Kidney (tissue), 14 donors: ENCODE data around the gene FAM83E. TPM values are rescaled to one million over a fixed set of nuclear protein-coding genes. Genes with fewer than 3 reads are reported as not detected.
A peak's percentile ranks its signal among the peaks of the same experiment; 100 is the strongest.

ENCODE experiments used
- DNase-seq, 5 donors: peaks; one replicate each; pipeline ENCODE4 v3.0.0-alpha.2; 2013 to 2020
- FAIRE-seq: peaks from 2 replicates; lab custom pipeline; 2012; peaks lifted over from hg19 to GRCh38; lab: Jason Lieb, UNC
- H3K27ac ChIP-seq, 2 donors: one replicate each; pipeline ENCODE4 v1.7.0; 2013; ENCODE audit warnings: low read depth in 2 of 2, low read length in 2 of 2, inconsistent platforms in 1 of 2
- H3K27me3 ChIP-seq: one replicate; pipeline ENCODE4 v1.7.1; 2013; ENCODE audit warnings: low read length, inconsistent platforms; ENCODE audit not compliant: control insufficient read depth, insufficient read depth
- H3K36me3 ChIP-seq, 3 donors: one replicate each; pipeline versions ENCODE4 v1.7.0 to v1.7.1; 2013; ENCODE audit warnings: low read length in 3 of 3, control low read depth in 1 of 3, inconsistent platforms in 1 of 3; ENCODE audit not compliant: insufficient read depth in 3 of 3, control insufficient read depth in 2 of 3
- H3K4me1 ChIP-seq, 3 donors: one replicate each; pipeline versions ENCODE4 v1.7.0 to v1.7.1; 2013; ENCODE audit warnings: low read length in 3 of 3, inconsistent platforms in 1 of 3, low read depth in 1 of 3; ENCODE audit not compliant: control insufficient read depth in 2 of 3, insufficient read depth in 2 of 3
- H3K4me3 ChIP-seq, 3 donors: one replicate each; pipeline versions ENCODE4 v1.7.0 to v1.8.1; 2013; ENCODE audit warnings: low read length in 3 of 3, control low read depth in 1 of 3, inconsistent platforms in 1 of 3
- H3K9ac ChIP-seq, 3 donors: one replicate each; pipeline versions ENCODE4 v1.7.0 to v1.7.1; 2013; ENCODE audit warnings: low read length in 3 of 3, control low read depth in 1 of 3, inconsistent platforms in 1 of 3
- H3K9me3 ChIP-seq, 3 donors: one replicate each; pipeline versions ENCODE4 v1.7.0 to v1.7.1; 2013; ENCODE audit warnings: low read length in 3 of 3, control low read depth in 1 of 3, inconsistent platforms in 1 of 3; ENCODE audit not compliant: control insufficient read depth in 2 of 3, insufficient read depth in 1 of 3
- CTCF ChIP-seq: IDR thresholded peaks from 3 replicates; pipeline ENCODE4 v1.5.1; 2012; ENCODE audit warnings: mild to moderate bottlenecking, moderate library complexity, borderline replicate concordance; ENCODE audit not compliant: insufficient read depth; ENCODE audit errors: extremely low read depth
- intact Hi-C: fragments of 100-400 bp; cut with DNase I; formaldehyde crosslinking; loops from one replicate; pipeline ENCODE4 v1.11.1; 2022
- polyA plus RNA-seq: library from polyadenylated mRNA; stranded (reverse); fragments of 350-450 nt; fragmentation: Illumina TruSeq; extraction: RNeasy Lipid Tissue Mini Kit (QIAGEN cat#74804); gene quantifications from one replicate; pipeline ENCODE4 v1.2.3, GENCODE V29; 2014; ENCODE audit warnings: low read depth, low replicate concordance; ENCODE audit not compliant: insufficient read depth
- total RNA-seq: library from RNA; stranded (reverse); fragmentation: NEBNext Ultra II Directional; extraction: Animal tissue kit (Norgen Biotek cat#: 25700); gene quantifications from one replicate; pipeline ENCODE4 v1.2.1, GENCODE V29; 2021
- donor health status: control.
- donor health status: control.
- donor health status: control.
- donor health status: control.
- donor health status: control.
- donor health status: DM: yes; HTN: yes; CAD: no.
- donor health status: Normal renal cell carcinoma (clear cell type).

FAM83E gene
- total and polyA plus RNA-seq, 2 donors from 2014 or later = 0.41 to 15.9 TPM

GRCh38 chr19:48631225-48631624, 16.3 kb upstream of the FAM83E start:
- no peak for TF ChIP-seq CTCF
- no peaks in the 10 kb centered on the region for H3K27me3 ChIP-seq
- DNase-seq = peak in 4 of 5 donors; percentile 53 to 73 (median 59)
- H3K9me3 ChIP-seq = no peaks in the 10 kb centered on the region
- FAIRE-seq = no peak
- H3K27ac ChIP-seq = peak overlapping the region in 1 of 2 donors; percentile 51
- intact Hi-C loops = no loop called here
- no peak overlapping the region for H3K9ac ChIP-seq
- peaks cover 0 to 6% (median 5%) of the 10 kb centered on the region in 3 donors for H3K36me3 ChIP-seq
- no peak overlapping the region for H3K4me3 ChIP-seq
- peaks cover 4 to 31% (median 28%) of the 10 kb centered on the region in 3 donors for H3K4me1 ChIP-seq

- Histone ChIP-seq H3K27ac (peak overlapping the region; percentile 43 to 51), H3K9ac (no peak overlapping the region), H3K4me3 (no peak overlapping the region), H3K27me3 (no peaks in the 10 kb centered on the region), H3K9me3 (no peaks in the 10 kb centered on the region), H3K4me1 (peaks cover 4 to 31% (median 28%) of the 10 kb centered on the region in 3 donors), H3K36me3 (peaks cover 0 to 6% (median 5%) of the 10 kb centered on the region in 3 donors)
- intact Hi-C loops = no loop called here
- DNase-seq = peak; percentile 68 to 92 (median 84)
- no peak for TF ChIP-seq CTCF
- no peak for FAIRE-seq
These were observed 15.6 kb upstream of the FAM83E start for GRCh38 chr19:48630296-48631063.

- H3K4me1 ChIP-seq = peaks cover 4 to 30% (median 22%) of the 10 kb centered on the region in 3 donors
- H3K9me3 ChIP-seq = no peaks in the 10 kb centered on the region
- H3K36me3 ChIP-seq = peaks cover 0 to 6% (median 5%) of the 10 kb centered on the region in 3 donors
- H3K27me3 ChIP-seq = no peaks in the 10 kb centered on the region
- no peak overlapping the region for H3K4me3 ChIP-seq
- FAIRE-seq = no peak
- peak overlapping the region; percentile 43 to 48 for H3K27ac ChIP-seq
- intact Hi-C loops = no loop called here
- no peak for TF ChIP-seq CTCF
- no peak overlapping the region for H3K9ac ChIP-seq
- peak; percentile 78 to 90 (median 86) for DNase-seq
These were observed 14.9 kb upstream of the FAM83E start for GRCh38 chr19:48629599-48630295.
